GM19397 (cell line): ENCODE results near the gene ZC3H12C.
"Not testable (repeated sequence)": the region's sequence is repeated elsewhere in the genome, so short reads cannot be mapped to it uniquely, and the experiment has no call there.

Experiments used
- ATAC-seq: cut with Tn5 transposase; IDR thresholded peaks from one replicate; pipeline ENCODE4 v1.9.1; 2021; ENCODE audit warnings: mild to moderate bottlenecking, moderate library complexity; ENCODE audit not compliant: unreplicated experiment

The ZC3H12C gene

DNA sequence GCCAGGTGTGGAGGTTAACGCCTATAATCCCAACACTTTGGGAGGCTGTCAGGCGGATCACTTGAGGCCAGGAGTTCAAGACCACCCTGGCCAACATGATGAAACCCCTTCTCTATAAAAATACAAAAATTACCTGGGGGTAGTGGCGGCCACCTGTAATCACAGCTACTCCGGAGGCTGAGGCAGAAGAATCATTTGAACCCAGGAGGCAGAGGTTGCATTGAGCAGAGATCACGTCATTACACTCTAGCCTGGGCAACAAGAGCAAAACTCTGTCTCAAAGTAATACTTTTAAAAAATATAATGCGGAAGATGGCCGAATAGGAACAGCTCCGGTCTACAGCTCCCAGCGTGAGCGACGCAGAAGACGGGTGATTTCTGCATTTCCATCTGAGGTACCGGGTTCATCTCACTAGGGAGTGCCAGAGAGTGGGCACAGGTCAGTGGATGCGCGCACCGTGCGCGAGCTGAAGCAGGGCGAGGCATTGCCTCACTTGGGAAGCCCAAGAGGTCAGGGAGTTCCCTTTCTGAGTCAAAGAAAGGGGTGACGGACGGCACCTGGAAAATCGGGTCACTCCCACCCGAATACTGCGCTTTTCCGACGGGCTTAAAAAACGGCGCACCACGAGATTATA is 115.6 kb downstream of the ZC3H12C start:
- not testable (repeated sequence) for ATAC-seq

GRCh38 chr11:110209313-110209694 is 116.1 kb downstream of the ZC3H12C start:
- not testable (repeated sequence) for ATAC-seq

DNA sequence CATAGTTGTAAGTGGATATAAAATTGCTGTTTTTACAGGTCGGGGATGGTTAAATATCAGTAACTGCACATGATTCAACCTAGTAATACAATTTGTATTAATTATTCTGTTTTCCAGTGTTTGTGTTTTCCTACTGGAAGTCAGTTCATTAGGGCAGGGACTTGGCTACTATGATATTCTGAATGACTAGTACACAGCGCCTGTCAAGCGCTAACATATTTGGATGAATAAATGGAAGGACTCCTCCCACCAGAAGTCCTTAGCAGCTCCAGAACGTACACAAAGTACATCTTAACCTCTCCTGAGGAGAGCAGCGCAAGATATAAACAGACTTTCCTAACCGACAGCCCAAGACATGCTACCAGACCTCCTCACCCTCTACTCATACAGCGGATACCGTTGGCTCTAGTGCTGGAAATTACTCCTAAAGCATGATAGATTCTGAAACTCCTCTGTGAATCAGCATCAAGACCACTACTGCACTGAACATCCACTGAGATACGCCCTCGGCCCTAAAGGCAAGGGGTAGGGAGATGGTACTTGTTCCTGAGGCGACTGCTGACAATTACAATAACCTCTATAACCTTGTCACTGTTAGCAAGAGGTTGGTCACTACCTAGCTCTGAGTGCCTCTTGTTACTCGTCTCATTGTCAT is 124.2 kb downstream of the ZC3H12C start:
- ATAC-seq = no peak

DNA sequence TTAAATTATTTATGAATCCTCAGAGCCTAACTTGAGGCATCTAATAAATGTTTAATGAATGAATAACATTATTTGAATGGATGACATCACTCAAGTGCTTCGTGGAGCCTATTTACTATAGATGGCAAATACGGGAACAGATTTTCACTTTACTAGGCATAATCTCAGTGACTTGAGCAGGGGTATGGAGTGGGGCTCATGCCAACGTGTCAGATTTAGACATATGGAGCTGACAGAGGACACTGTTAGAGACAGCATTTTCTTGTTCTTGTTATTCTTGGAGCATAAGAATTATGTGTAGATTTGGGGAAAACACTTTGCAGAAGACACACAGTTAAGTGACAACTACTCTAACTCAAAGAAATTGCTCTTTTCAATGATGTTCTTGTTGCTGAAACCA is 124.7 kb downstream of the ZC3H12C start:
- ATAC-seq = no peak

DNA sequence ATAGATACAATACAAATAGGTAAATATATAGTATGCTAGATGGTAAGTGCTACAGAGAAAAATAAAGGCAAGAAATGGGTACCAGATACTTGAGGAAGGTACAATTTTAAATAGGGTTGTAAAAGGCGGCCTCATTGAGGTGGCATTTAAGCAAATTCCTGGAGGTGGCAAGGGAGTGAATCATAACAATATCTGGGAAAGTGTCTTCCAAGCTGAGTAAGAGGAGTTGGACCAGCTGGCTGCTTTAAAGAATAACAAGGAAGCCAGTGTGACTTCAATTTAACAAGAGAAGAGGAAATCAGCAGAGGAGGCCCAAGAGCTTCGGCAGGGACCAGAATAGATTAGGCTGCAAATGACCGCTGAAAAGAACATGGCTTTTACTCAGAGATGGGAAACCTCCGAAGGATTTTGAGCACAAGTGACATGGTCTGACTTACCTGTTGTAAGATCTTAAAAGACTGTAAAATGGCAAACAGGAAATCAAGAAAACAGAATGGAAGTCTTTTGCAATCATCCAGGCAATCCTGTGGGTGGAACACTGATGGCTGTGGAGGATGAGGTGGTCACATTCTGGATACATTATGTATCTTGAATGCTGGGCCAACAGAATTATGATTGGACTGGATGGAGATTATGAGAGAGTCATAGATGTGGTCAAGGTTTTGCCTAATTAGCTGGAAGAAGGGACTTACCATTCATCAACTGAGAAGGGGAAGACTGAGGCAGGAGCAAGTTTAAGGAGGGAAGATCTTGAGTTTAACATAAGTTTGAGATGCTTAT is 126.0 kb downstream of the ZC3H12C start:
- ATAC-seq = no peak
